ENCODE data around the gene AP2B1. TPM values are rescaled to one million over a fixed set of nuclear protein-coding genes. Genes with fewer than 3 reads are reported as not detected.

AP2B1 gene
- total RNA-seq = 172 and 218 TPM in 2 replicates

DNA sequence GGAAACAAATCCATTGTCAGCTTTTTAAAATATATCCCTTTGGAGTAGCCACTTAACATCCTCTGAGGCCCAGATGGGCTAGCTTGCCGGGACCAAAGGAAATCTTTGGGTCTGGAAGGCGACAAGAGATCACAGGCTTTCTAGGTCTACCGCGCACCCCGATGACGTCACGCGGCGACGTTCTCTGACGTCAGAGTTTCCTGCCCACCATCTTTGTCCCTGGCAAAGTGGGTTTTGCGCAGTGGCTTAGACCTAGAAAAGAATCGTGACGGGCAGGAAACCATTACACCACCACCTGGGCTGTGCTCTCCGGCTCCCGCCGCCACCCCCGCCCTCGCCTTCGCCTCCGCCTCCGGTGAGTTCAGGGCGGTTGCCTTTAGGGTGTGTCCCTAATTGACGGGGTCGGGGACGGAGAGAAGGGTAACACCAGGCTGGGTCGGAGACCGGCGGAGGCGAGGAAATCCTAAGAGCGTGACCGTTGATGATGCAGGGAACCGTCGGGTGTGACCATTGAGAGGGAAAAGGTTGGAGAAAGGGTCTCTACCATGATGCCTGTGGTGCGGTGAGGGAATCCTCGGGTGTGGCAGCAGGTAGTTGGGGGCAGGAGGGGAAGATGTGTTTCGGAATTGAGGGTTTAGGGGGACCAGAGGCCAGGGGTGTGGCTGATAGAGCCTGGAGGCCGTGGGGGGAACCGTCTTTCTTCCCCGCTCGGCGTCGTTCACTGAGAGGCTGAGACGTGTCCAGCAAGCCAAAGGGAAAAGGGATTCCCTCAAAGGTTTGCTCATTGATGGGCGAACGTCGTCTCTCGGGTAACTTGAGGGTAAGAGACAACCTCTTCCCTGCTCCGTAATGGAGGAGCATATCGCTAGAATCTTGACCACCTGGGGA lies at the start of gene AP2B1:
AP2B1 (plus strand) TSS at position 249 of the 888 bp plus-strand sequence. CDS start 6,709 bp downstream, outside the sequence.

DNA sequence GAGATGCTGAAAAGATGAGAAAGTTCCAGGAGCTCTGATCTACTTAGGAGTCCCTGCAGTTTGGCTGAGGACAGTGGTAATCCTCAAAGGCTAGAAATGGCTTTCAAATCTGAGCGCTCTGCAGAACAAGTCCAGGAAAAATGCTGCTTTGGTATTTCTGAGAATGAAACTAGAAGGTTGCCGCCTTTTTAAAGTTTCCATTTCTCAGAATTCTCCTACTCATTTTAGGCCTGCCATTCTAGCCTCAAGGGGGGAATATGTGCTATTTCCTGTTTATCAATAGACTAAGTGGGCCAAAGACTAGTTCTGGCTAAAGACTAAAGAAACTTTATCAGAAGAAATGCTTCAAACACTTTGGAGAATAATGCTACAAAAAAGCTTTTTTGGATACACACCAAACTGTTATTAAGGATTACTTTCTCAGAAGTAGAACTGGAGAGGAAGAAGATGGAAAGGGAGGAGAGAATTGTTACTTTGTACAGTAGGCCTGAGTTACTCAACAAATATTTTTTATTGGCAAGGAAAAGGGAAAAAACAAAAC lies 49.5 kb upstream of the AP2B1 start, which contains the start of gene SLFN12L:
SLFN12L (minus strand) TSS at position 78 of the 541 bp plus-strand sequence. CDS start 15,314 bp downstream, outside the sequence.

DNA sequence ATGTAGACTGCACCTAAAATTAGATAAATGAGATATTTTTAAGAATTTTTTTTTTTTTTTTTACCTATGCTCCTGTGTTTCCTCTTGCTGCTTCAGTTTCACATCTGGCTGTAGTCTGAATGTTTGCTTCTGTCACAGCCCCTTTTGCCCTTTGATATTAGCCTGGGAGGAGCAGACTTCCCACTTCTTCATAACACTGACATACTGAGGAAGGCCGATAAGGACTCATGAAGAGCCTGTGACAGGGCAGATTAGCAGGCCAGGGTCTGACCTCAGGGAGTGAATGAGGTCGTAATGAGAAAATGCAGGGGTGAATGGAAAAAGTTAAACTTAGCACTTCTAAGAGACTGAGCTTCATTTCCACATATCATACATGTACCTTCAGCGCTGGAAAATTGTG lies 26.4 kb upstream of the AP2B1 start, which contains the start of gene SLFN14:
SLFN14 (minus strand) TSS at position 117 of the 400 bp plus-strand sequence. CDS start 2,757 bp downstream, outside the sequence.

DNA sequence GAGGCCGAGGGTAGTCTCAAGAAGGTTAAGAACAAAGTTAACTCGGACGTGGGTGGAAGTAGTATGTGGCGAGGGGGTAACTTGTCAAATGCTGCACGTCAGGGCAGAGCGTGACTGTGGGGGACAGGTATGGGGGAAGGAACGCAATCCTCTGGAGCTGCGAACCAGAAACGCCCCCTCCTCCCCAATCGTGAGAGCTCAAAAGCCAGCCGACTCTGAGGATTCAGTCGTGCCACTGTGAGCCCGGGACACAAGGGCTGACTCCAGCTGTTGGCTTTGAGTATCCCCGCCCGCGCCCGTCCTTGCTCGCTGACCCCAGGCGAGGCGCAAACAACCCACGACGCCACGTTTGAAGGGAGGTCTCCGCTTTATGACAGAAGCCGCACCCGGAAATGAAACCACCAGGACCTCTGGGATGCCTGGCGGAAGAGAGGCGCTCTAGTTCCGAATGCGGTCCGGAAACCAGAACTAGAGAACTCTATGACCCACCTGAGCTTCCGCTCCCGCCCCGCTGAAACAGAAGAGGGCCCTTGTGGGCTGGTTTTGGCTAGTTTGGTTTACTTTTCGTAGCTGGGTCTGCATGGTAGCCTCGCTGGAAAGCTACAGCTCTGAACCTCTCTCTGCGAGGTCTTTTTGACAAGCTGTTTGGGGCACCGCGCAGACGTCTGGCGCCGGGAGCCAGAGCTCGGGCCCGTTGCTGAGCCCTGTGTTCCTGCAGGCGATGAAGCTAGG lies 8.8 kb upstream of the AP2B1 start, which contains the start of gene PEX12:
PEX12 (minus strand) TSS at position 375 of the 732 bp plus-strand sequence. CDS start 550 bp downstream, outside the sequence.

DNA sequence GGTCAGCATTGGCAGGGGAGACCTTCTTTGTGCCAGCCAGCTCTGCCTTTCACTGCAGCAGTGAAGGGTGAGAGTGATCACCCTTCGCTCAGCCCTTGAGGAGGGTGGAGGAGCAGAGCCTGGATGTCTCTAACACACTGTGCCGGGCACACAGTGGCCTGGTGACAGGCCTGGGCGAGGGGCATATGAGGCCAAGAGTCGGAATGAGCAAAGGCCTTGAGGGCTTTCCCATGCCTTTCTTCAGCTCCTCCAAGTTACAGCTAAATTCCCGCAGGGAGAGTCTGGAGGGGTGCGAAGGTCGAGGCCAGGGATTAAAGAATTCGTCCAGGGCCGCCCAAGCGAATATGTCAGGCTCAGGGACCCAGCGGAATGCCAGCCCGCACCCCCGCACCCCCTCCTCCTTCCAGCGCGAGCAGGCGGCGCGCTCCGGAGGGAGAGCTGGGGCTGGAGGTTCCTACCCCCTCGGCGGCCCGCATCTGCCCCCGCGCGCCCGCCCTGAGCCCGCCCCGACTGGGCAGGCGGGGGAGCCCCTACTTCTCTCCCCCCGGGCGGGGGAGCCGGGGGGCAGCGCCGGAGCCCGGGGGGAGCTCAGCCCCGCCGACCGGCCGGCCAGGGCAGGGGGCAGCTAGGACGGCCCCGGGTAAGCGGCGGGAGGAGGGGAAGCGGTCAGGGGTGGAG lies 144.3 kb downstream of the AP2B1 start, which contains the start of gene RASL10B:
RASL10B (plus strand) TSS at position 401 of the 678 bp plus-strand sequence. CDS start 3,546 bp downstream, outside the sequence.

DNA sequence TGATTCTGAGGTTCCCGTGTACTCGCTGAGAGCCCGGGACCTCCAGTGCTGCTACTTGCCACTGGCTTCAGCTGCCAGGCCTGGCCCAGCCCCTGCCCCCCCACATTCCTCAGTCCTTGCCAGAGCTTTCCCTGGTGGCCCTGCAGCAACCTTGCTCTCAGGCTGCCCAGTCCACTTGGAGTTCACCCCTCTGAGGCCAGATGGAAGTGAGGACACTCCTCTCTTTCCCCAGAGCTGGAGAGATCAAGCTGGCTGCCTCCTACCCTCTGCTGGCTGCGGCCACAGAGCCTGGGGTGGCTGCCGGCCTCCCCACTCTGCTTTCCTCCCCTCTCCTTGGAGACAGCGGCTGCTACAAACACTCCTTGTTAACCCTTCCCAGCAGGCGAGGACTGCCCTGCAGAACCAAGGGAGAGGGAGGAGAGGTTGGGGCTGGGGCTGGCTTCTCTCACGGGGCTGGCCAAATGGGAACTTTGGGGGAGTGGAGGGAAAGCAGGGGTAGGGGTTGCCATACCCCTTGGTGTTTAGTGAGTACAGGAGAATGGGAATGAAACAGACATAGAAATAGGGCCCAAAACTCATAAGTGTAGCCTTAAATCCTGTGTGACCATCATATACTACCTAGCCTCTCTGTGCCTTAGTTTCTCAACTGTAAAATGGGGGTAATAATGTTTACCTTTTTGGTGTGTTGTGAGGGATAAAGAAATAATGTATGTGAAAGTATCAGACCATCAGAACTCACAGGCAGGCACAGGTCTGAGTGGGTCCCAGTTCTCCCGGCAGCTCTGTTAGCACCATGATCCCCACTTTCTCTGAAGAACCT lies 166.0 kb downstream of the AP2B1 start, which contains the start of gene GAS2L2:
GAS2L2 (minus strand) TSS at position 295 of the 820 bp plus-strand sequence. CDS start 389 bp downstream, outside the sequence.

DNA sequence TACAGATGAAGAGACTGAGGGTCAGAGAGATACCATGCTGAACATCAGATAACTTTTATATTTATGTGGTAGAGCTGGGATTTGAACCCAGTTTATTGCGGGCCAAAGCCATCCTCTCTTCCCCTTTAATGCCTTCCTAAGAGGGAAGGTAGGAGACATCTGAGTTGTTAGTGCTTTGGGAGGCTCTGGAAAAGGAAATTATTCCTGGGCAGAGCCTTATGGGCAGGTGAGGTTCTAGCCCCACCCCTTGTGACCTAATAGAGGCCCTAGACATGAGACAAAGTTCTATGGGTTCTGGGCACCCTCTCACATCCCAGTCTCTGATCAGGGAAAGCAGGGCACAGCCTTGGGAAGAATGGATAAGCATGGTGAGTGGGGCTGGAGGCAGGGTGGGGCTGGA lies 173.5 kb downstream of the AP2B1 start, which contains the start of gene C17orf50:
C17orf50 (plus strand) TSS at position 301 of the 400 bp plus-strand sequence; CDS start at position 356, 55 bp downstream.

Small RNA genes lying within 50 kb of the gene (small RNA-seq; reads per million reads assigned to genes)
- gene AC004134.1 = not detected
- not detected for gene AC015911.1
- gene SNORD7 = 198 reads per million, percentile 99 among the genes with 10 or more reads in this experiment

Other genes starting within 250 kb of the AP2B1 start
- 133 and 202 TPM in 2 replicates for gene SLFN11, start 213.7 kb upstream of the AP2B1 start, total RNA-seq
- gene SLFN12, start 154.8 kb upstream of the AP2B1 start, total RNA-seq = 47.0 and 61.0 TPM in 2 replicates
- gene SLFN13, start 138.6 kb upstream of the AP2B1 start, total RNA-seq = 2.5 and 4.3 TPM in 2 replicates
- under 0.01 TPM in 1 of 2 replicates, not detected in the other for gene SLFN12L, start 49.6 kb upstream of the AP2B1 start, total RNA-seq
- not detected in 2 replicates for gene SLFN14, start 26.5 kb upstream of the AP2B1 start, total RNA-seq
- gene PEX12, start 8.8 kb upstream of the AP2B1 start, total RNA-seq = 4.9 and 5.3 TPM in 2 replicates
- gene RASL10B, start 144.3 kb downstream of the AP2B1 start, total RNA-seq = 0.13 and 0.22 TPM in 2 replicates
- not detected in 2 replicates for gene GAS2L2, start 165.9 kb downstream of the AP2B1 start, total RNA-seq
- not detected in 2 replicates for gene C17orf50, start 173.6 kb downstream of the AP2B1 start, total RNA-seq
- gene MMP28, start 208.3 kb downstream of the AP2B1 start, total RNA-seq = 2.5 and 4.0 TPM in 2 replicates
- 96.1 and 124 TPM in 2 replicates for gene TAF15, start 222.2 kb downstream of the AP2B1 start, total RNA-seq

All from thoracic aorta endothelial cell (primary cell).